A673 (cell line): Measurements from ENCODE around the gene HTR2C.

Experiments
- CTCF ChIP-seq: fragments of 300-800, 200-600 bp; sonication (generic); conservative IDR thresholded peaks from 2 replicates; pipeline ENCODE4 v1.5.1; 2017; ENCODE audit warnings: low read depth, mild to moderate bottlenecking, antibody characterized with exemption, low read length, moderate library complexity, mixed read lengths
- EZH2 ChIP-seq: fragments of 200-600 bp; sonication (generic); IDR thresholded peaks from 2 replicates; pipeline ENCODE4 v1.6.1; 2017; ENCODE audit warnings: borderline replicate concordance, low read depth, mild to moderate bottlenecking, mixed read lengths, antibody characterized with exemption, low read length; ENCODE audit not compliant: poor library complexity, severe bottlenecking

GRCh38 chrX:114766541-114766940 is 182.7 kb downstream of the HTR2C start:
- TF ChIP-seq EZH2, result no peak
- no peak for TF ChIP-seq CTCF
